IMR-90 (cell line): ENCODE data around the gene ACBD3. TPM values are rescaled to one million over a fixed set of nuclear protein-coding genes. Genes with fewer than 3 reads are reported as not detected.
A peak's percentile ranks its signal among the peaks of the same experiment; 100 is the strongest.

Experiments
- ATAC-seq: fragments of 200-7000 bp; cut with Tn5 transposase; 2 replicates; pipeline ENCODE4 v1.9.1; 2020; ENCODE audit warnings: low read depth, mild to moderate bottlenecking, moderate library complexity
- BruUV-seq: library from RNA; stranded (reverse); fragments of 400-500 nt; replicated peaks from 2 replicates; lab custom pipeline; 2021; lab: Mats Ljungman, UMichigan
- CTCF ChIA-PET: fragments of 300-600 bp; formaldehyde crosslinking; extraction: SDS; loops from one replicate; lab custom pipeline; 2021; ENCODE audit warnings: antibody characterized with exemption; lab: Yijun Ruan, JAX
- POLR2A ChIA-PET: fragments of 300-600 bp; sonication (Branson Sonifier 250); formaldehyde crosslinking; loops from one replicate; lab custom pipeline; 2022; ENCODE audit warnings: antibody characterized with exemption; ENCODE audit not compliant: unreplicated experiment; lab: Charles Lee
- DNase-seq: peaks from one replicate; pipeline ENCODE4 v3.0.0; 2013
- H2AFZ ChIP-seq: replicated peaks from 2 replicates; pipeline ENCODE3; 2013; ENCODE audit warnings: low read length, mild to moderate bottlenecking; ENCODE audit not compliant: poor library complexity
- H2AK5ac ChIP-seq: 2 replicates; pipeline ENCODE4 v1.6.1; 2013; ENCODE audit warnings: low read depth, low read length, inconsistent platforms
- H2AK9ac ChIP-seq: replicated peaks from 2 replicates; pipeline ENCODE3; 2013; ENCODE audit warnings: mild to moderate bottlenecking, low read depth, low read length, moderate library complexity; ENCODE audit not compliant: poor library complexity
- H2BK120ac ChIP-seq: 2 replicates; pipeline ENCODE4 v1.6.1; 2013; ENCODE audit warnings: low read depth, low read length, inconsistent platforms
- H2BK15ac ChIP-seq: 3 replicates; pipeline ENCODE4 v1.6.1; 2013; ENCODE audit warnings: low read depth, low read length, inconsistent platforms
- H2BK20ac ChIP-seq: 2 replicates; pipeline ENCODE4 v1.6.1; 2013; ENCODE audit warnings: low read depth, mild to moderate bottlenecking, inconsistent platforms, low read length, moderate library complexity
- H2BK5ac ChIP-seq: 2 replicates; pipeline ENCODE4 v1.6.1; 2013; ENCODE audit warnings: mild to moderate bottlenecking, low read depth, low read length, inconsistent platforms; ENCODE audit not compliant: poor library complexity, severe bottlenecking
- H3K14ac ChIP-seq: replicated peaks from 2 replicates; pipeline ENCODE4 v1.6.1; 2013; ENCODE audit warnings: low read depth, low read length, inconsistent platforms
- H3K18ac ChIP-seq: 2 replicates; pipeline ENCODE4 v1.6.1; 2013; ENCODE audit warnings: low read depth, low read length, control low read depth
- H3K23ac ChIP-seq: 2 replicates; pipeline ENCODE4 v1.6.1; 2013; ENCODE audit warnings: low read depth, low read length, inconsistent platforms
- H3K27ac ChIP-seq: 2 replicates; pipeline ENCODE4 v1.5.1; 2013; ENCODE audit warnings: mild to moderate bottlenecking, control low read depth, low read length; ENCODE audit not compliant: insufficient read depth
- H3K27me3 ChIP-seq: 2 replicates; pipeline ENCODE4 v1.6.1; 2013; ENCODE audit warnings: low read length; ENCODE audit not compliant: control insufficient read depth, insufficient read depth
- H3K36me3 ChIP-seq: 2 replicates; pipeline ENCODE4 v1.6.1; 2013; ENCODE audit warnings: low read length, mixed read lengths; ENCODE audit not compliant: control insufficient read depth, insufficient read depth
- H3K4ac ChIP-seq: 2 replicates; pipeline ENCODE4 v1.6.1; 2013; ENCODE audit warnings: low read depth, low read length, inconsistent platforms
- H3K4me1 ChIP-seq: 2 replicates; pipeline ENCODE4 v1.6.1; 2013; ENCODE audit warnings: low read length, mixed read lengths; ENCODE audit not compliant: control insufficient read depth, insufficient read depth
- H3K4me2 ChIP-seq: 2 replicates; pipeline ENCODE4 v1.6.1; 2013; ENCODE audit warnings: low read depth, mild to moderate bottlenecking, control low read depth, low read length, moderate library complexity
- H3K4me3 ChIP-seq: 2 replicates; pipeline ENCODE4 v1.5.1; 2013; ENCODE audit warnings: low read depth, mild to moderate bottlenecking, control low read depth, low read length, moderate library complexity; ENCODE audit not compliant: insufficient read depth
- H3K56ac ChIP-seq: 2 replicates; pipeline ENCODE4 v1.6.1; 2013; ENCODE audit warnings: low read length, inconsistent platforms; ENCODE audit not compliant: insufficient read depth; ENCODE audit errors: extremely low read depth
- H3K79me1 ChIP-seq, 2 experiments: 2 replicates each; pipeline ENCODE4 v1.6.1; 2013; ENCODE audit warnings: low read length in 2 of 2, inconsistent platforms in 1 of 2, low read depth in 1 of 2
- H3K9ac ChIP-seq: 2 replicates; pipeline ENCODE4 v1.6.1; 2013; ENCODE audit warnings: low read depth, low read length, control low read depth
- H3K9me1 ChIP-seq: 2 replicates; pipeline ENCODE4 v1.6.1; 2013; ENCODE audit warnings: low read length, inconsistent platforms; ENCODE audit not compliant: insufficient read depth
- H3K9me3 ChIP-seq: 2 replicates; pipeline ENCODE4 v1.6.1; 2013; ENCODE audit warnings: low read length; ENCODE audit not compliant: control insufficient read depth, insufficient read depth
- H4K20me1 ChIP-seq: 2 replicates; pipeline ENCODE4 v1.6.1; 2013; ENCODE audit warnings: low read length, inconsistent platforms; ENCODE audit not compliant: insufficient read depth
- H4K5ac ChIP-seq: 2 replicates; pipeline ENCODE4 v1.6.1; 2013; ENCODE audit warnings: mild to moderate bottlenecking, low read depth, low read length, control low read depth
- H4K8ac ChIP-seq, 2 experiments: 2 replicates each; pipeline ENCODE4 v1.6.1; 2013; ENCODE audit warnings: low read depth in 2 of 2, low read length in 2 of 2, control low read depth in 1 of 2, inconsistent platforms in 1 of 2
- H4K91ac ChIP-seq: 2 replicates; pipeline ENCODE4 v1.6.1; 2013; ENCODE audit warnings: low read depth, low read length, inconsistent platforms; ENCODE audit not compliant: insufficient read depth
- CHD1 ChIP-seq: IDR thresholded peaks from 2 replicates; pipeline ENCODE4 v1.6.1; 2012; ENCODE audit warnings: low read depth, low read length, improper control_type of control experiment
- CTCF ChIP-seq: conservative IDR thresholded peaks from 2 replicates; pipeline ENCODE4 v1.5.1; 2012; ENCODE audit warnings: mild to moderate bottlenecking, low read depth, low read length, improper control_type of control experiment
- MAFK ChIP-seq: IDR thresholded peaks from 2 replicates; pipeline ENCODE4 v1.6.1; 2012; ENCODE audit warnings: low read depth, low read length, improper control_type of control experiment
- RFX5 ChIP-seq: IDR thresholded peaks from 2 replicates; pipeline ENCODE4 v1.8.0; 2012; ENCODE audit warnings: low read depth, mild to moderate bottlenecking, low read length, moderate library complexity
- USF2 ChIP-seq: fragments of 150-350 bp; IDR thresholded peaks from 2 replicates; pipeline ENCODE4 v1.6.1; 2017; ENCODE audit warnings: mild to moderate bottlenecking, antibody characterized with exemption, low read length, low read depth
- WGBS, 2 experiments: methylation state at CpG; one replicate each; pipeline versions ENCODE4 v1.1.5 to v1.1.7; 2013; ENCODE audit warnings: missing lambda C conversion rate in 2 of 2; ENCODE audit not compliant: insufficient read length in 1 of 2; ENCODE audit errors: extremely low coverage in 2 of 2; 5-methylcytosine and 5-hydroxymethylcytosine counted together
- dilution Hi-C: fragments of 300-500 bp; cut with HindIII; formaldehyde crosslinking; loops from one replicate; pipeline ENCODE4 v1.14.3; 2018; ENCODE audit warnings: low sequenced_read_pairs; ENCODE audit not compliant: unreplicated experiment
- in situ Hi-C: fragments of 300-500 bp; cut with MboI; formaldehyde crosslinking; loops from 3 replicates; pipeline ENCODE4 v1.14.3; 2019; ENCODE audit warnings: low sequenced_read_pairs, inconsistent platforms, mixed read lengths
- intact Hi-C: fragments of 100-400 bp; cut with micrococcal nuclease; formaldehyde crosslinking; loops from 2 replicates; pipeline ENCODE4 v1.10.0; 2022
- polyA plus RNA-seq, 3 experiments: library from polyadenylated mRNA; depleted of rRNA; stranded (reverse); fragments of >200 nt; gene quantifications; 2 replicates each; pipeline ENCODE4 v1.2.3, GENCODE V29; 2012; ENCODE audit warnings: low replicate concordance in 1 of 3
- total RNA-seq: library from RNA; depleted of rRNA; stranded (reverse); fragments of >200 nt; gene quantifications from 2 replicates; pipeline ENCODE4 v1.2.3, GENCODE V29; 2012

The ACBD3 gene
- total and polyA plus RNA-seq, 2 of the 4 experiments (the other 2 are of a cell fraction), result 30.3 to 59.7 TPM

GRCh38 chr1:226149806-226150205 lies 36.7 kb downstream of the ACBD3 start:
- Histone ChIP-seq H3K4me2 (no peak overlapping the region), H3K14ac (no peak overlapping the region), H4K91ac (no peak overlapping the region), H3K36me3 (peaks cover 40% of the 10 kb centered on the region), H2AK5ac (no peak overlapping the region), H3K27me3 (no peaks in the 10 kb centered on the region), H3K27ac (no peak overlapping the region), H3K4me1 (no peaks in the 10 kb centered on the region), H4K5ac (no peak overlapping the region), H3K79me1 (peaks cover 17 to 29% of the 10 kb centered on the region in 2 experiments; a peak in 3 of 4 replicates), H2AFZ (no peak overlapping the region), H2BK15ac (no peak overlapping the region), H3K4me3 (no peak overlapping the region), H2BK5ac (no peak overlapping the region), H3K18ac (no peak overlapping the region), H2AK9ac (no peak overlapping the region), H3K23ac (no peak overlapping the region), H3K9ac (no peak overlapping the region), H2BK120ac (no peak overlapping the region), H3K9me3 (no peaks in the 10 kb centered on the region), H3K56ac (no peak overlapping the region), H4K8ac (no peak overlapping the region), H4K20me1 (peaks cover 14% of the 10 kb centered on the region), H3K4ac (no peak overlapping the region), H2BK20ac (no peak overlapping the region), H3K9me1 (no peaks in the 10 kb centered on the region)
- ATAC-seq (no peak), DNase-seq (peak; percentile 29)
- dilution Hi-C loops, result no loop called here
- no TSS peak for BruUV-seq
- in situ Hi-C loops, result no loop called here
- CTCF ChIA-PET, result interaction anchor here (0.6 kb wide), 1 partner anchor 664 kb away, joined by 3 read pairs; no protein-coding TSS in a partner anchor
- POLR2A ChIA-PET, result interaction anchor here (0.7 kb wide), 1 partner anchor 35 kb away, joined by 5 read pairs; no protein-coding TSS in a partner anchor
- TF ChIP-seq RFX5, result no peak
- TF ChIP-seq MAFK, result no peak
- TF ChIP-seq CHD1, result no peak
- TF ChIP-seq USF2, result no peak
- TF ChIP-seq CTCF, result no peak
- WGBS, 2 experiments, result no CpG with 5 or more reads among the region's 4 CpGs
- intact Hi-C loops, result no loop called here
